AG04450 (cell line): ENCODE measurements around the gene PGM1. TPM values are rescaled to one million over a fixed set of nuclear protein-coding genes. Genes with fewer than 3 reads are reported as not detected.

Source experiments
- CTCF ChIA-PET: fragments of 300-600, 350-600 bp; formaldehyde crosslinking; extraction: SDS; loops from one replicate; lab custom pipeline; 2022; ENCODE audit warnings: antibody characterized with exemption, inconsistent platforms; lab: Charles Lee
- POLR2A ChIA-PET: fragments of 350-600 bp; formaldehyde crosslinking; extraction: SDS; loops from one replicate; lab custom pipeline; 2021; ENCODE audit warnings: antibody characterized with exemption, inconsistent platforms; lab: Yijun Ruan, JAX
- DNase-seq: peaks from one replicate; pipeline ENCODE4 v3.0.0-alpha.2; 2011; ENCODE audit warnings: low read depth, low spot score
- H3K27ac ChIP-seq: one replicate; pipeline ENCODE4 v1.5.1; 2012; ENCODE audit warnings: low read depth, low read length, control low read depth
- H3K27me3 ChIP-seq: one replicate; pipeline ENCODE4 v1.6.0; 2012; ENCODE audit warnings: low read length; ENCODE audit not compliant: control insufficient read depth, insufficient read depth
- H3K4me3 ChIP-seq: 2 replicates; pipeline ENCODE4 v1.5.1; 2011; ENCODE audit warnings: mild to moderate bottlenecking, low read depth, low read length, control low read depth
- H3K9me3 ChIP-seq: 2 replicates; pipeline ENCODE4 v1.5.1; 2012; ENCODE audit warnings: low read length; ENCODE audit not compliant: control insufficient read depth, insufficient read depth
- CTCF ChIP-seq: IDR thresholded peaks from 2 replicates; pipeline ENCODE4 v1.5.1; 2011; ENCODE audit warnings: low read depth, low read length, control low read depth, inconsistent platforms
- polyA plus RNA-seq: library from polyadenylated mRNA; depleted of rRNA; stranded (reverse); fragments of >200 nt; gene quantifications from 2 replicates; pipeline ENCODE4 v1.2.3, GENCODE V29; 2011

PGM1 gene
- polyA plus RNA-seq, 1 experiment, result 25.0 TPM

- no peak overlapping the region for H3K27ac ChIP-seq
- peaks cover 8% of the 10 kb centered on the region; the same call in 1 of the 2 replicates for H3K9me3 ChIP-seq
- DNase-seq, result no peak
- no peaks in the 10 kb centered on the region for H3K27me3 ChIP-seq
- no peak overlapping the region for H3K4me3 ChIP-seq
- ChIA-PET CTCF (interaction anchor here (0.8 to 5.6 kb wide), 11 partner anchors 16 to 569 kb away, joined by 3 to 141 read pairs (median 5); no protein-coding TSS in a partner anchor), POLR2A (no interaction called here)
- TF ChIP-seq CTCF, result no peak
Observed at GRCh38 chr1:63675420-63675931, 82.3 kb downstream of the PGM1 start.

- Histone ChIP-seq H3K4me3 (no peak overlapping the region), H3K9me3 (peaks cover 8% of the 10 kb centered on the region; the same call in 1 of the 2 replicates), H3K27ac (no peak overlapping the region), H3K27me3 (no peaks in the 10 kb centered on the region)
- POLR2A ChIA-PET, result no interaction called here
- no peak for DNase-seq
- no peak for TF ChIP-seq CTCF
- CTCF ChIA-PET, result interaction anchor here (0.9 to 5.6 kb wide), 4 partner anchors 14 to 567 kb away, joined by 4 to 141 read pairs (median 38); no protein-coding TSS in a partner anchor
Observed at GRCh38 chr1:63677497-63677896, 84.3 kb downstream of the PGM1 start.

- ChIA-PET POLR2A (no interaction called here), CTCF (interaction anchor here (5.4 kb wide), 1 partner anchor 567 kb away, joined by 141 read pairs; no protein-coding TSS in a partner anchor)
- no peak overlapping the region for H3K4me3 ChIP-seq
- no peak for TF ChIP-seq CTCF
- H3K9me3 ChIP-seq, result peaks cover 8% of the 10 kb centered on the region; the same call in 1 of the 2 replicates
- DNase-seq, result no peak
- H3K27ac ChIP-seq, result no peak overlapping the region
- no peaks in the 10 kb centered on the region for H3K27me3 ChIP-seq
Observed at GRCh38 chr1:63678200-63678599, 85.0 kb downstream of the PGM1 start.

- no peak for DNase-seq
- Histone ChIP-seq H3K9me3 (peaks cover 8% of the 10 kb centered on the region; the same call in 1 of the 2 replicates), H3K27ac (no peak overlapping the region), H3K4me3 (no peak overlapping the region), H3K27me3 (no peaks in the 10 kb centered on the region)
- CTCF ChIA-PET, result interaction anchor here (0.7 kb wide), 1 partner anchor 458 kb away, joined by 3 read pairs; no protein-coding TSS in a partner anchor
- no peak for TF ChIP-seq CTCF
- POLR2A ChIA-PET, result no interaction called here
Observed at GRCh38 chr1:63679076-63679475, 85.9 kb downstream of the PGM1 start.

GRCh38 chr1:63679589-63679988 lies 86.4 kb downstream of the PGM1 start:
- peaks cover 8% of the 10 kb centered on the region; the same call in 1 of the 2 replicates for H3K9me3 ChIP-seq
- H3K27me3 ChIP-seq, result no peaks in the 10 kb centered on the region
- no peak for TF ChIP-seq CTCF
- H3K27ac ChIP-seq, result no peak overlapping the region
- DNase-seq, result no peak
- H3K4me3 ChIP-seq, result no peak overlapping the region
- ChIA-PET CTCF (no interaction called here), POLR2A (no interaction called here)
